Putamen (tissue), 1 donor: ENCODE results near the gene CENPX.
"Not testable (repeated sequence)": the region's sequence is repeated elsewhere in the genome, so short reads cannot be mapped to it uniquely, and the experiment has no call there.

Experiments
- DNase-seq: peaks from one replicate; pipeline ENCODE4 v3.0.0-alpha.2; 2016; ENCODE audit warnings: low spot score

The CENPX gene

GRCh38 chr17:81998691-81999438, 23.8 kb downstream of the CENPX start:
- no peak for DNase-seq

DNA sequence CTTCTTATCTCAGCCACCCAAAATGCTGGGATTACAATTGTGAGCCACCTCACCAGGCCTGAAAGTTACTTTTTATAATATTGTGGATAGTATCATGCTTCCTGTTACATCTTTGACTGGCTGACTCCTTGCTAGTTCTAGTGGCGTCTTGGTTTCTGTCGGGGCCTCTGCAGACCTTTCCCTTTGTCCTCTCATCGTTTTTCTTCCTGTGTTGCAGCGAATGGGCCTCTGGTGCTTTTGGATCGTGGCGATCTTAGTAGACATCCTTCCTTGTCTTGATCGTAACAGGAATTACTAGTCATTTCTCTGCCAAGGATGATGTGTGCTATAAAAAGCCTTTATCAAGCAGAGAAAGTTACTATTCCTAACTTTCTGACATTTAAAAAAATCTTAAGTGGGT, 24.5 kb downstream of the CENPX start:
- DNase-seq: no peak

DNA sequence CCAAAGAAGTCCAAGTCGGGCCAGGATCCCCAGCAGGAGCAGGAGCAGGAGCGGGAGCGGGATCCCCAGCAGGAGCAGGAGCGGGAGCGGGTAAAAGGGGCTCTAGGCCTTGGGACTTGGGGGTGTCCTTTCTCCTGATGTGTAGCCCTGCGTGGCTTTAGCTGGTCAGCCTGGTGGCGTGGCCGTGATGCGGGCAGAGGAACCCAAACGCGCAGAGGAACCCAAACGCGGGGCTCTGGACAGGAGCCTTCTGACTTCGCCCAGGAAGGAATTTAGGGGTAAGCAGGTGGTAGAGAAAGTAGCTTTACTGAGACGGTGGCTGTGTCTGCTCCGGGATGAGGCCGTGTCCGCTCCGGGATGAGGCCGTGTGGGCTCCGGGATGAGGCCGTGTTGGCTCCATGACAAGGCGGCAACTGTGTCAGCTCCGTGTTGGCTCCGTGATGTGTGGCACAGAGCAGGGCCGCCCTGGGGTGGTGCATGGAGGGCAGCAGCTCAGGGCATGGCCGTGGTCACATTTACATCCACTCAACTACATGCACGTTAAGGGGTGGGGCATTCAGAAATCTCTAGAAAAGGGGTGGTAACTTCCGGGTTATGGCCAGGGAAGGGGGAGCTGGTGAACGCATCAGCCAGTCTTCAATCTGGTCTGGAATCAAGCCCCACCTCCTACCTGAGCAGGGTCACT, 25.8 kb downstream of the CENPX start:
- no peak for DNase-seq

GRCh38 chr17:81996232-81996756, 26.4 kb downstream of the CENPX start:
- no peak for DNase-seq

DNA sequence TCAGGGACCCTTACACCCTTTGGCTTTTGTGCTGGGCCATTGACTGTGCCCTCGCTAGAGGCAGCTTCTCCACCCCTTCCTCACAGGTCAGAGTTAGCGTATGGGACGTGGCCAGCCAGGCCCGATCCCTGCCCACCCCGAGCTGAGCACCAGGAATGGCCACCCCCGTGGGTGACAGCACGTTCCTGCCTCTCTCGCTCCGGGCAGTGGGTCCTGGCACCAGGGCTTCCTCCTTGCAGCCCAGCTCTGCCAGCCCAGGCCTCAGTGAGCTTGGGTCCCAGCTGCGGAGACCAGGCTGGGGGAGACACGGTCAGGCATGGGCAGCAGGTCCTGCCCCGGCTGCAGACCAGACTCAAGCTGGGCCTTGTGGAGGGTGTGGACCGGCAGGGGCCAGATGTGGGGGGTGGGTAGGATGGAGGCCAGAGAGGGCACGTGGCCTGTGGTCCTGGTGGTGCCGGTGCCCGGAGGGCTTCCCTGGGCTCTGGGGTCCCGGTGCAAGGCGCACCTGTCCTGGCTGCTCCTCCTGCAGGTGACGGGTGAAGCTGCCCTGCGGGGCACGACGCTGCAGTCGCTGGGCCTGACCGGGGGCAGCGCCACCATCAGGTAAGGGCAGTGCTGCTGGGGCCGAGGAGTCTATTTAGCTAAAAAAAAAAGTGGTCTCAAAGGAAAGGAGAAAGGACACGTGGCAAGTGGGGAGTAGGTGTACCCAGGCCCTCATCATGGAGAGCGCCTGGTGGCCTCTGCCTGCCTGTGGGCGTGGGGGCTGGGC, 27.0 kb downstream of the CENPX start:
- no peak for DNase-seq

DNA sequence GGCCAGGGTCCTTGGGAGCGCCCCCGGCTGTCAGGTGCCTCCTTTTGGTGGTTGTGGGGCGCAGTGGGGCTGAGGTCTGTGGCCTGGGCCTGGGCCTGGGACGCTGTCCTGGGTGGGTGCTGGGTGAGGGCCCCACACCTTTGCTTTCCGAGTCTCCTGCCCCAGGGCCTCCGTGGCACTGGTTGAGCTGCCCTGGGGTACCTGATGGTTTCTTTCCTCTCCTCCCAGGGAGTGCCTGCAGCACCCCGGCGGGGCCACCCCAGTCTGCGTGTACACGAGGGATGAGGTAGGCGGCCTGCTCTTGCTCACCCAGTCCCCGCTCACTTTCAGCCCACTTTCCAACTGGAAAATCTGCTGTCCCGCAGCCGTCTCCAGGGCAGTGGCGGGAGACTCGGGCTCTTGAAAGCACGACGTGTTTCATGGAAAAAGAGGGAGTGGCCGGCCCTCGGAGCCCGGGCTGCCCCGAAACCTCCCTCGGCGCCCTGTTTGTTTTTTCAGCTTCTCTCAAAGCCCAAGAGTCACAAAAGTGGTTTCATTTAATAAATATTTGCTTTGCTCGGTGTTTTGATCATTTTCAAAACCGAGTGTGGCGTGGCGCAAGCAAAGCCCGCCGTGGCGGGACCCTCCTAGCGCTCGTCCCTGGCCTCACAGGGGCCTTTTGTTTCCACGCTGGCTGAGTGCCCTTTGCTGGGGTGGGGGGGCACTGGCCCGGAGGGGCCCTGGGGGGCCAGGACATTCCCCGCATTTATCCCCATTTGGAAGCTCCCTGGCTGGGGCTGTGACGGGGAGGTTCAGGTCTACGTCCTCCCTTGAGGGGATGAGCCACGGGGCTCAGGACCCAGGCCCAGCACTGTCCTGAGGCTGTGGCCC, 27.9 kb downstream of the CENPX start:
- DNase-seq: no peak

- DNase-seq: no peak
These were observed 28.7 kb downstream of the CENPX start for GRCh38 chr17:81993729-81994592.

DNA sequence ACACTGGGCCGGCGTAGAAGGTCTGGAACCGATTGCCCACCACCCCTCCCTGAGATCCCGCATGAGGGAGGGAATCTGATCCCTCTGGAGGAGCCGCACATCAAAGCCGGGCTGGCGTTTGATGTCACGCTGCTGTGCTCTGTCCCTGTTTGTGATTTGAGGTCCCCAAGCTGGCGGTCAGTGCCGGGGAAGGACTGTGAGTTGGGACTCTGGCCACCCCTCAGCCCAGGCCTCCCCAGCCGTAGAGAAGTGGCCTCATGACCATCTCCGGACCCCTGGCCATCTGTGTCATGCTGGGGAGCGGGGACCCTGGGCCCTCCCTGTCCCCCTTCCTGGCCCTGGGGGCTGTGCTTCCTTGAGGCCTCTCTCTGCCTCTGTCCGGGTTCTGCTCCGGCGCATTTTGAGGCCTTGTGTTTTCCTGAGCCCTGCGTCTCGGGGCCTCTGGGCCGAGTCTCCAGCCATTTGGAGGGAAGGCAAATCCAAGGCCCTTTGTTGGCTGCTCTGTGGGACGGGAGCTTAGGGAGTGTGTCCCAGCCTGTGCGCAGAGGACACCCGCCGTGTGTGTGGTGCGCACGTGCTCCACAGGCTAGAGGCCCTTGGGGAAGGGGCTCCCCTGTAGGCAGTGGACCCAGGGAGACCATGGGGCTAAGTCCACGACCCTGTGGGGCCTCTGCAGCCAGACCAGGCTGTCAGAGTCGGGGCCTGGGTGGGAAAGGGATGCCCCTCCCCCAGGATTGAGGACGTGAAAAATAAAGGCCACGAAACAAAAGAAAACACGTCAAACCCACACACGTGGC, 30.2 kb downstream of the CENPX start:
- no peak for DNase-seq

DNA sequence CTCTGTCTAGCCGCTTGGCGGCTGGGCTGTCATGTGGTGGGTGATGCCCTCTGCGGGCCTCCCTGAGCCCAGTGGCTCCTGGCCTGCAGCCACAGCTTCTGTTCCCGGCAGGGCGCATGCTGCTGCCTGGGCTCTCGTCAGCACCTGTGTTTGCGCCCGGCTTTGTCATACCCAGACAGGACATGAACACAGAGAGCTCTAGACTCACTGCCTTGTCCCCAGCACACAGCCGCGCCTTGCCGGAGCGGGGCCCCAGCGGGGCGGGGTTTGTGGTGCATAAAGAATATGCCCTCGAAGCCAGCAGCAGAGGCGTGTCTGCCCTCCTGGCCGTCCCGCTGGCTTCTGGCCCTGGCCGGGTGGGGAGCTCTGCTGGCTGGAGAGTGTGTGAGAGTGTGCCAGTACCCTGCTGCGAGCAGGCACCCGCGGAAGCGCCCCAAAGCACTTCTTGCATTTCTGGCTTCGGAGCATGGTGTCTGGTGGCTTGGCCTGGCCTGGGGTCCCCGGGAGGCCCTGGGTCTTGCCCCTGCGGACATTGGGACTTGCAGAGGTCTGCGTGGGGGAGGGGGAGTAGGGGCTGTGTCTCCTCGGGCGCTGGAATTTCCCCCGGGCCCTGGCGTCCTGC, 30.9 kb downstream of the CENPX start:
- DNase-seq: peak; percentile 63

DNA sequence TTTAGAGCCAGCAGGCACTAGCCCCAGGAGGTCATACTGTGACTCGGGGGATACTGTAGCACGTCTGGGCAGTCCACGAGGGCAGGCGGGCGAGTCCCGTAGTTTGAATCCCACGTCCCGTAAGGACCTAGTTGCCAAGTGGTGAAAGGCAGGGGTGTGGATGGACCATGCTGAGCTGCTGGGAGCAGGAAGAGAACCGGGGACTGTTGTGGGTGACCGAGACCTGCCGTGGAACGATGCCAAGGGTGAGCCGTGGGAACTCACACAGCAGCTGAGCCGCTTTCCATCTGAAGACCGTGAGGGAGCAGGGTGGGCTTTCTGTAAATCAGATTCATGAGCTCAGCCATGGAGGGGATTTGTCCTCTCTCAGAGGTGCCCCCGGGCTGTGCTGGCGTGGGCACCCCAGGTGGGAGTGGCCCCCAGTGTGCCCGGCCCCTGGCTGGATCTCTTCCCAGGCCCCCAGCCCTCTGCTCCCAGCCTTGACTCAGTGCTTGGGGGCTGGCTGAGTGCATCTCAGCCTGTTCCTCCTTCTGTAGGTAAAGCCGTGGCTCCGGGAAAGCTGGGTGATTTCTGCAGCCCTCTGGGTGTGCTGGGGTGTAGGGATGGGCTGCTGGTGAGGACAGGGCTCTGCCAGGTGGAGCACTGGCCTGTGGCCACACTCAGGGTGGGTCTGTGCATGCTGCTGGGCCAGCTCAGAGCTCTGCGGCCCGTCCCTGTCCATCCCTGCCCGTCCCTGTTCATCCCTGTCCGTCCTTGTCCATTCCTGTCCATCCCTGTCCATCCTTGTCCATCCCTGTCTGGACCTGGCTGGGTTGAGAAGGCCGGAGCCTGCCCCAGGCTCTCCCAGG, 31.6 kb downstream of the CENPX start:
- no peak for DNase-seq

DNA sequence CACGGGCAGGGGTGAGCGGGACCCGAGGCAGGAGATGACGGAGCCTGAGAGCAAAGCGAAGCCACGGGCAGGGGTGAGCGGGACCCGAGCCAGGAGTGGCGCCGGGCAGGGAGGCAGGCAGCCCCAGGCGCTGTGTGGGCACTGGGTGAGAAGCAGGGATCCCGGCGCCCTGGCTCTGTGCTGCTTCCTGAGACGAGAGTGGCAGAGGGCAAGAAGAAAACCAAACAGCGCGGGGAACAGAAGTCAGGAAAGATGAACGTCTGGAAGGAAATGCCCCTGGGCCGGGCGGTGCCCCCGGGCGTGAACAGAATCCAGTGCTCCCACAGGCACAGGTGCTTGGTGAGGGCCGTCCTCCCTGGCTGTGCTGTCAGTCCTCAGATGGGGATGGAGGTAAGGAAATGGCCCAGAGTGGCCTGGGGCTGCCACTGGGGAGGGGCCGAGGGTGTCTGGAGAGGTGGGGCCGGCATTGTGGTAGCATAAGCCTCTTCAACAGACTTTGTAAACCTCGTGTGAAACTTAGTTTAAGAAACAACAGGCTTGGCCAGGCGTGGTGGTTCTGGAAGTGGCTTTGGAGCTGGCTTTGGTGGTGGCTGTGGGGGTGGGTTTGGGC, 35.4 kb downstream of the CENPX start:
- no peak for DNase-seq

GRCh38 chr17:81986606-81987005, 36.1 kb downstream of the CENPX start:
- DNase-seq: no peak

DNA sequence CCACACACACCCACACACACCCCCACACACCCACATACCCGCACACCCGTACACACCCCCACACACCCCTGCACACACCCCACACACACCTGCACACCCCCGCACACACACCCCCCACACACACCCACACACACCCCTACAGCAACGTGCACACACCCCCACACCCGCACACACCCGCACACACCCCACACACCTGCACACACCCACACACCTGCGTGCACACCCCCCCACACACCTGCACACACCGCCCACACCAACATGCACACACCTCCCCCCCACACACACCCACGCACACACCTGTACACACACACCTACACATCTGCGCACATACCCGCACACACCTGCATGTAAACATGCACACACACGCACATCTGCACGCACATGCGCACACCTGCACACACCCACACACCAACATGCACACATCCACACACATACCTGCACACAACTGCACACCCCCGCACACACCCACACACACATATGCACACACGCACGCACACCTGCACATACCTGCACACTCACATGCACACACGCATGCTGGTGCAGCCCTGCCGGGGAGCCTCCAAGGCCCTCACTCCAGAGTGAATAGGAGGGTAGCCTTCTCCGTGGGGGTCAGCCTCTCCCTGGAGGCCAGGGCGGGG, 37.8 kb downstream of the CENPX start:
- no peak for DNase-seq

GRCh38 chr17:81983639-81984373, 38.9 kb downstream of the CENPX start:
- no peak for DNase-seq

DNA sequence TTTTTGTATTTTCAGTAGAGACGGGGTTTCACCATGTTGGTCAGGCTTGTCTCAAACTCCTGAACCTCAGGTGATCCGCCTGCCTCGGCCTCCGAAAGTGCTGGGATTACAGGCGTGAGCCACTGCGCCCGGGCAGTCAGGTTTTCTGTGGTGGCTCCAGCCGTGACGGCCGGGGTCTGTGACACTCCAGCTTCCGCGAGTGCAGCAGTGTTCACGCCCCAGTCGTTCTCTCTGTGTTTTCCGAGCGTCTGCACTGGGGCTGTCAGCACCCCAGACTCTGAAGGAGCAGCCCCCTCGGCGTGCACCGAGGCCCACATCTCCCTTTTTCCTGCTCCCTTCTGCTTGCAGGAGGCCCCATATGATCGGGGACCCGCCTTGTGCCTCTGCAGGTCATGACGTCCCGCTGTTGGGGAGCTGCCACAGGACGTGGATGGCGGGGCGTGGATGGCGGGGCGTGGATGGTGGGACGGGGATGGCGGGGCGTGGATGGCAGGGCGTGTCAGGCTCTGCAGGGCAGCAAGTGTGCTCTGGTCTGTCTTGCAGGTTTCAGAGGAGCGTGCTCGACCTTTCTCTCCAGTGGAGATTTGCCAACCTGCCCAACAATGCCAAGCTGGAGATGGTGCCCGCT, 39.6 kb downstream of the CENPX start:
- no peak for DNase-seq

DNA sequence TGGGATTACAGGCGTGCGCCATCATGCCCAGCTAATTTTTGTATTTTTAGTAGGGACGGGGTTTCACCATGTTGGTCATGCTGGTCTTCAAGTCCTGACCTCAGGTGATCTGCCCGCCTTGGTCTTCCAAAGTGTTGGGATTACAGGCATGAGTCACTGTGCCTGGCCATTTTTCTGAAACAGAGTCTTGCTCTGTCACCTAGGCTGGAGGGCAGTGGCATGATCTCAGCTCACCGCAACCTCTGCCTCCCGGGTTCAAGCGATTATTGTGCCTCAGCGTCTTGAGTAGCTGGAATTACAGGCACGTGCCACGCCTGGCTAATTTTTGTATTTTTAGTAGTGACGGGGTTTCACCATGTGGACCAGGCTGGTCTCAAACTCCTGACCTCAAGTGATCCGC, 41.2 kb downstream of the CENPX start:
- DNase-seq: not testable (repeated sequence)
